SH-SY5Y (cell line): ENCODE measurements around the gene IFITM2.

Experiments used
- GATA2 ChIP-seq: IDR thresholded peaks from 2 replicates; pipeline ENCODE4 v1.6.1; 2011; ENCODE audit warnings: mild to moderate bottlenecking, low read depth, low read length
- GATA3 ChIP-seq: IDR thresholded peaks from 2 replicates; pipeline ENCODE4 v1.6.1; 2011; ENCODE audit warnings: low read depth, mild to moderate bottlenecking, low read length, moderate library complexity

DNA sequence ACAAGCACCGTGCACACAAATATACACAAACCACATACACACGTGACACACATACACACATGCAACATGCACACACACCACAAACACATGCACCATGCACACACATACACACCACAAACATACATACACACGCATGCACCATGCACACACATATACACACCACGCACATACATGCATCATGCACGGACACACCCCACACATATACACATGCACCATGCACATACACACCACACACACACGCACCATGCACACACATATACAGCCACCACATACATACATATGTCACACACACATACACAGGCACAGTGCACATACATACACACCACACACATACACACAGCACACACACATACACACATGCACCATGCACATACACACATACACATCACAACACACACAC lies 49.0 kb downstream of the IFITM2 start:
- no peak for TF ChIP-seq GATA2
- TF ChIP-seq GATA3, result no peak
